Spinal cord (tissue), 10 donors: ENCODE measurements around the gene AMN. TPM values are rescaled to one million over a fixed set of nuclear protein-coding genes. Genes with fewer than 3 reads are reported as not detected.

ENCODE experiments used
- DNase-seq, 6 donors: peaks; one replicate each; pipeline versions ENCODE4 v3.0.0 to v3.0.0-alpha.2; 2013 to 2015; ENCODE audit warnings: low spot score in 6 of 6, low read depth in 4 of 6
- H3K27ac ChIP-seq: one replicate; pipeline ENCODE4 v1.5.1; 2013; ENCODE audit warnings: low read depth, low read length, control low read depth
- H3K27me3 ChIP-seq: one replicate; pipeline ENCODE4 v1.6.1; 2013; ENCODE audit warnings: low read length; ENCODE audit not compliant: control insufficient read depth, insufficient read depth
- H3K36me3 ChIP-seq: one replicate; pipeline ENCODE4 v1.6.1; 2013; ENCODE audit warnings: low read length; ENCODE audit not compliant: control insufficient read depth, insufficient read depth
- H3K4me1 ChIP-seq: one replicate; pipeline ENCODE4 v1.6.1; 2013; ENCODE audit warnings: low read length; ENCODE audit not compliant: control insufficient read depth, insufficient read depth
- H3K4me3 ChIP-seq: one replicate; pipeline ENCODE4 v1.5.1; 2013; ENCODE audit warnings: low read depth, low read length, control low read depth
- H3K9me3 ChIP-seq: one replicate; pipeline ENCODE4 v1.6.1; 2013; ENCODE audit warnings: low read length; ENCODE audit not compliant: control insufficient read depth, insufficient read depth
- WGBS: methylation state at CpG from one replicate; pipeline ENCODE4 v1.1.5; 2013; ENCODE audit warnings: missing lambda C conversion rate; ENCODE audit not compliant: insufficient coverage; 5-methylcytosine and 5-hydroxymethylcytosine counted together
- polyA plus RNA-seq, 2 donors: library from polyadenylated mRNA; unstranded; fragments of 120-200 nt; gene quantifications; one replicate each; pipeline ENCODE4 v1.2.1, GENCODE V29; 2013; ENCODE audit not compliant: insufficient read length in 2 of 2
- total RNA-seq, 2 donors: library from RNA; depleted of rRNA in 1 of 2; stranded (reverse); fragments of 120-200 nt in 1 of 2; fragments of >200 nt in 1 of 2; gene quantifications; one replicate each; pipeline versions ENCODE4 v1.2.3 to v1.2.4, GENCODE V29; 2013 to 2014
- donor health status: healthy.

AMN gene
- total and polyA plus RNA-seq, 4 donors, result 0.20 to 4.0 (median 1.5) TPM

GRCh38 chr14:102905116-102906108 lies 17.1 kb upstream of the AMN start:
- Histone ChIP-seq H3K27ac (no peak overlapping the region), H3K27me3 (no peaks in the 10 kb centered on the region), H3K36me3 (peaks cover 88% of the 10 kb centered on the region), H3K4me3 (no peak overlapping the region), H3K9me3 (no peaks in the 10 kb centered on the region), H3K4me1 (peaks cover 3% of the 10 kb centered on the region)
- 96% methylated on average over 22 of the region's 38 CpGs for WGBS
- DNase-seq, result no peak

GRCh38 chr14:102906616-102907302 lies 15.7 kb upstream of the AMN start:
- DNase-seq, result no peak
- Histone ChIP-seq H3K36me3 (peaks cover 86% of the 10 kb centered on the region), H3K9me3 (no peaks in the 10 kb centered on the region), H3K4me1 (no peaks in the 10 kb centered on the region), H3K27me3 (no peaks in the 10 kb centered on the region), H3K27ac (no peak overlapping the region), H3K4me3 (no peak overlapping the region)
- WGBS, result 98% methylated on average over 30 of the region's 30 CpGs

GRCh38 chr14:102907303-102907844 lies 15.1 kb upstream of the AMN start:
- DNase-seq, result no peak
- no peaks in the 10 kb centered on the region for H3K4me1 ChIP-seq
- H3K27me3 ChIP-seq, result no peaks in the 10 kb centered on the region
- 96% methylated on average over 23 of the region's 33 CpGs for WGBS
- H3K36me3 ChIP-seq, result peaks cover 86% of the 10 kb centered on the region
- H3K9me3 ChIP-seq, result no peaks in the 10 kb centered on the region
- no peak overlapping the region for H3K27ac ChIP-seq
- no peak overlapping the region for H3K4me3 ChIP-seq

- Histone ChIP-seq H3K27me3 (no peaks in the 10 kb centered on the region), H3K4me3 (no peak overlapping the region), H3K36me3 (peaks cover 84% of the 10 kb centered on the region), H3K9me3 (no peaks in the 10 kb centered on the region), H3K27ac (no peak overlapping the region), H3K4me1 (no peaks in the 10 kb centered on the region)
- no peak for DNase-seq
- 91% methylated on average over 20 of the region's 23 CpGs for WGBS
Observed at GRCh38 chr14:102907980-102908730, 14.3 kb upstream of the AMN start.

- Histone ChIP-seq H3K9me3 (no peaks in the 10 kb centered on the region), H3K27ac (no peak overlapping the region), H3K27me3 (no peaks in the 10 kb centered on the region), H3K4me1 (no peaks in the 10 kb centered on the region), H3K4me3 (no peak overlapping the region), H3K36me3 (peaks cover 84% of the 10 kb centered on the region)
- 94% methylated on average over 29 of the region's 29 CpGs for WGBS
- DNase-seq, result no peak
Observed at GRCh38 chr14:102908766-102909455, 13.6 kb upstream of the AMN start.

GRCh38 chr14:102909462-102909861 lies 13.0 kb upstream of the AMN start:
- no peaks in the 10 kb centered on the region for H3K4me1 ChIP-seq
- 87% methylated on average over 8 of the region's 10 CpGs for WGBS
- H3K27ac ChIP-seq, result no peak overlapping the region
- DNase-seq, result no peak
- peaks cover 84% of the 10 kb centered on the region for H3K36me3 ChIP-seq
- H3K27me3 ChIP-seq, result no peaks in the 10 kb centered on the region
- H3K9me3 ChIP-seq, result no peaks in the 10 kb centered on the region
- H3K4me3 ChIP-seq, result no peak overlapping the region

- no peak for DNase-seq
- H3K4me1 ChIP-seq, result no peaks in the 10 kb centered on the region
- H3K36me3 ChIP-seq, result peaks cover 86% of the 10 kb centered on the region
- no peaks in the 10 kb centered on the region for H3K9me3 ChIP-seq
- no peaks in the 10 kb centered on the region for H3K27me3 ChIP-seq
- H3K27ac ChIP-seq, result no peak overlapping the region
- no peak overlapping the region for H3K4me3 ChIP-seq
- 83% methylated on average over 4 of the region's 10 CpGs for WGBS
Observed at GRCh38 chr14:102909911-102910310, 12.6 kb upstream of the AMN start.

GRCh38 chr14:102910442-102910841 lies 12.0 kb upstream of the AMN start:
- no peak for DNase-seq
- WGBS, result 81% methylated on average over 19 of the region's 21 CpGs

GRCh38 chr14:102911541-102911951 lies 10.9 kb upstream of the AMN start:
- Histone ChIP-seq H3K4me3 (no peak overlapping the region), H3K27me3 (no peaks in the 10 kb centered on the region), H3K27ac (no peak overlapping the region), H3K9me3 (no peaks in the 10 kb centered on the region), H3K36me3 (peaks cover 82% of the 10 kb centered on the region), H3K4me1 (no peaks in the 10 kb centered on the region)
- DNase-seq, result no peak
- 78% methylated on average over 19 of the region's 19 CpGs for WGBS

More at GRCh38 chr14:102910442-102910841, 12.0 kb upstream of the AMN start:
- H3K9me3 ChIP-seq, result no peaks in the 10 kb centered on the region
- H3K4me1 ChIP-seq, result no peaks in the 10 kb centered on the region
- H3K36me3 ChIP-seq, result peaks cover 86% of the 10 kb centered on the region
- H3K27me3 ChIP-seq, result no peaks in the 10 kb centered on the region
- H3K27ac ChIP-seq, result no peak overlapping the region
- H3K4me3 ChIP-seq, result no peak overlapping the region
